ENCODE data around the gene FLNB. TPM values are rescaled to one million over a fixed set of nuclear protein-coding genes. Genes with fewer than 3 reads are reported as not detected.

The FLNB gene
- total RNA-seq, 1 experiment from 2014 or later, result 41.2 TPM

- no peak overlapping the region for H3K27ac ChIP-seq (ENCODE audit: low read depth, low read length, poor library complexity, severe bottlenecking)
- H3K4me1 ChIP-seq (ENCODE audit: insufficient read depth, low read length, poor library complexity, severe bottlenecking), result no peaks in the 10 kb centered on the region
- no peak overlapping the region for H3K4me3 ChIP-seq (ENCODE audit: low read depth, low read length, poor library complexity, severe bottlenecking)
- intact Hi-C loops (cut with micrococcal nuclease; ENCODE audit: unreplicated experiment), result no loop called here
- H3K27me3 ChIP-seq (replicated peaks; ENCODE audit: insufficient read depth, low read depth, low read length, poor library complexity), result no peaks in the 10 kb centered on the region
- no peak for DNase-seq (ENCODE audit: low spot score)
- BruUV-seq (replicated peaks), result no TSS peak
- TF ChIP-seq EZH2 (IDR thresholded peaks at IDR 0.05; ENCODE audit: borderline replicate concordance, low read depth, low read length, poor library complexity, severe bottlenecking), result no peak
- H3K9me3 ChIP-seq (ENCODE audit: low read depth, low read length, poor library complexity, severe bottlenecking), result no peaks in the 10 kb centered on the region
- POLR2A ChIA-PET (ENCODE audit: low non-redundant PET), result no interaction called here
- CTCF ChIA-PET, result interaction anchor here (0.7 kb wide), 1 partner anchor 308 kb away, joined by 11 read pairs; no protein-coding TSS in a partner anchor
- no peaks in the 10 kb centered on the region for H3K36me3 ChIP-seq (ENCODE audit: insufficient read depth, low read length, poor library complexity, severe bottlenecking)
Measured at GRCh38 chr3:58027704-58028317, 19.6 kb downstream of the FLNB start.

DNA sequence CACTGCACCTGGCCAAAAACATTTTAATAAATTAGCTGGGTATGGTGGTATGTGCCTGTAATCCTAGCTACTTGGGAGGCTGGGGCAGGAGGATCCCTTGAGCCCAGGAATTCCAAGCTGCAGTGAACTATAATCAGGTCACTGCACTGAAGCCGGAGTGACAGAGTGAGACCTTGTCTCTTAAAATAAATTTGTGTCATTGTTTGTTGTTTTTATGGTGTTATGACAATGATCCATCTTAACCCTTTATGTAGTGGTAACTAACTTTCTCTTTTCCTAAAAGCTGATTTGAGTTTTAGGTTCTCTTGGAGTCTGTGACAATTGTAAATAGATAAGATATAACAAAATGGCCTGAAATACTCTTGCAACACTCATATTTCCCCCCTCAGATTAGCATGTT lies 20.7 kb downstream of the FLNB start:
- ChIA-PET CTCF (no interaction called here), POLR2A (ENCODE audit: low non-redundant PET) (no interaction called here)
- TF ChIP-seq, protein P1, sequence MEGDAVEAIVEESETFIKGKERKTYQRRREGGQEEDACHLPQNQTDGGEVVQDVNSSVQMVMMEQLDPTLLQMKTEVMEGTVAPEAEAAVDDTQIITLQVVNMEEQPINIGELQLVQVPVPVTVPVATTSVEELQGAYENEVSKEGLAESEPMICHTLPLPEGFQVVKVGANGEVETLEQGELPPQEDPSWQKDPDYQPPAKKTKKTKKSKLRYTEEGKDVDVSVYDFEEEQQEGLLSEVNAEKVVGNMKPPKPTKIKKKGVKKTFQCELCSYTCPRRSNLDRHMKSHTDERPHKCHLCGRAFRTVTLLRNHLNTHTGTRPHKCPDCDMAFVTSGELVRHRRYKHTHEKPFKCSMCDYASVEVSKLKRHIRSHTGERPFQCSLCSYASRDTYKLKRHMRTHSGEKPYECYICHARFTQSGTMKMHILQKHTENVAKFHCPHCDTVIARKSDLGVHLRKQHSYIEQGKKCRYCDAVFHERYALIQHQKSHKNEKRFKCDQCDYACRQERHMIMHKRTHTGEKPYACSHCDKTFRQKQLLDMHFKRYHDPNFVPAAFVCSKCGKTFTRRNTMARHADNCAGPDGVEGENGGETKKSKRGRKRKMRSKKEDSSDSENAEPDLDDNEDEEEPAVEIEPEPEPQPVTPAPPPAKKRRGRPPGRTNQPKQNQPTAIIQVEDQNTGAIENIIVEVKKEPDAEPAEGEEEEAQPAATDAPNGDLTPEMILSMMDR (conservative IDR thresholded peaks at IDR 0.05; ENCODE audit: low read depth, low read length), result no peak
- no peak for TF ChIP-seq EZH2 (IDR thresholded peaks at IDR 0.05; ENCODE audit: borderline replicate concordance, low read depth, low read length, poor library complexity, severe bottlenecking)
- no peaks in the 10 kb centered on the region for H3K36me3 ChIP-seq (ENCODE audit: insufficient read depth, low read length, poor library complexity, severe bottlenecking)
- no peaks in the 10 kb centered on the region for H3K4me1 ChIP-seq (ENCODE audit: insufficient read depth, low read length, poor library complexity, severe bottlenecking)
- H3K4me3 ChIP-seq (ENCODE audit: low read depth, low read length, poor library complexity, severe bottlenecking), result no peak overlapping the region
- H3K27me3 ChIP-seq (replicated peaks; ENCODE audit: insufficient read depth, low read depth, low read length, poor library complexity), result no peaks in the 10 kb centered on the region
- intact Hi-C loops (cut with micrococcal nuclease; ENCODE audit: unreplicated experiment), result no loop called here
- no peak overlapping the region for H3K27ac ChIP-seq (ENCODE audit: low read depth, low read length, poor library complexity, severe bottlenecking)
- BruUV-seq (replicated peaks), result no TSS peak
- DNase-seq (ENCODE audit: low spot score), result no peak
- no peaks in the 10 kb centered on the region for H3K9me3 ChIP-seq (ENCODE audit: low read depth, low read length, poor library complexity, severe bottlenecking)

DNA sequence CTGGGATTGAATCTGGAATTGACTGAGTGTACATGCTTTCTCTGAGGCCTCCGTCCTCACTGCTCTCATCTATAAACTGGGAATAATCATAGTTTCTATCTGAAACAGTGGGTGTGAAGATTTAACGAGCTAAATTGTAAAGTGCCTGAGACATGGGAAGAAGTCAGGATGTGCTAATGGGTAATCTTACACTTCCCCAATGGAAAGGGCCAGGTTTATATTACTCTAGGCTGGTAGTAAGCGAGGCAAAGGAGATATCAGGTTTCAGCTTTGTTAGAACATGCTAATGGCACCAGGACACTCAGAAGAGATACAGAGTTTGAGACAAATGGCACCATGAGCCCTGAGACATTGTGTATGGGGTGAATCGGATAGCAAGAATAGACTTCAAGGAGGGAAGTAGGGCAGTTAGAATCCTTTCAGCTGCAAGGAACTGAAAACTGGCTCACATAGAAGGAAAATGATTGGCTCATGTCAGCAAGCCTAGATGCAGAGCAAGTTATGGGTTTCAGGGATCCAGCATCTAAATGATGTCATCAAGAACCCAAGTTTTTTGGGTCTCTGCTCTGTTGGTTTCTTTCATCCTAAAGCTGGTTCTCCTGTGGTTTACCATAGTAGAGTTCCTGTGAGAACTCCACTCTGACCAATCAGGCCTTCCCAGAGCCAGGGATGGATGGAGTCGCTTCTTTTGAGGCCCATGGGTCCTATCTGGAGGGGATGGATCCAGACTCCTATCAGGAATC lies 21.8 kb downstream of the FLNB start:
- ChIA-PET POLR2A (ENCODE audit: low non-redundant PET) (no interaction called here), CTCF (no interaction called here)
- Histone ChIP-seq H3K4me3 (ENCODE audit: low read depth, low read length, poor library complexity, severe bottlenecking) (no peak overlapping the region), H3K4me1 (ENCODE audit: insufficient read depth, low read length, poor library complexity, severe bottlenecking) (no peaks in the 10 kb centered on the region), H3K27me3 (replicated peaks; ENCODE audit: insufficient read depth, low read depth, low read length, poor library complexity) (no peaks in the 10 kb centered on the region), H3K9me3 (ENCODE audit: low read depth, low read length, poor library complexity, severe bottlenecking) (no peaks in the 10 kb centered on the region), H3K36me3 (ENCODE audit: insufficient read depth, low read length, poor library complexity, severe bottlenecking) (no peaks in the 10 kb centered on the region), H3K27ac (ENCODE audit: low read depth, low read length, poor library complexity, severe bottlenecking) (no peak overlapping the region)
- intact Hi-C loops (cut with micrococcal nuclease; ENCODE audit: unreplicated experiment), result no loop called here
- BruUV-seq (replicated peaks), result no TSS peak
- TF ChIP-seq, protein P1 (conservative IDR thresholded peaks at IDR 0.05; ENCODE audit: low read depth, low read length), result no peak
- no peak for TF ChIP-seq EZH2 (IDR thresholded peaks at IDR 0.05; ENCODE audit: borderline replicate concordance, low read depth, low read length, poor library complexity, severe bottlenecking)
- DNase-seq (ENCODE audit: low spot score), result no peak

Data from A673 (cell line).